Retinal pigment epithelial cell (primary cell): Measurements from ENCODE around the gene RUNDC1.

ENCODE experiments used
- DNase-seq: peaks from one replicate; pipeline ENCODE4 v3.0.0-alpha.2; 2010; ENCODE audit warnings: low read depth
- H3K4me3 ChIP-seq: 2 replicates; pipeline ENCODE4 v1.5.1; 2011; ENCODE audit warnings: mild to moderate bottlenecking, low read length, control low read depth, moderate library complexity
- TF ChIP-seq, protein P1 (sequence below): conservative IDR thresholded peaks from 2 replicates; pipeline ENCODE4 v1.5.1; 2011; ENCODE audit warnings: low read depth, low read length, control low read depth, inconsistent platforms

RUNDC1 gene

DNA sequence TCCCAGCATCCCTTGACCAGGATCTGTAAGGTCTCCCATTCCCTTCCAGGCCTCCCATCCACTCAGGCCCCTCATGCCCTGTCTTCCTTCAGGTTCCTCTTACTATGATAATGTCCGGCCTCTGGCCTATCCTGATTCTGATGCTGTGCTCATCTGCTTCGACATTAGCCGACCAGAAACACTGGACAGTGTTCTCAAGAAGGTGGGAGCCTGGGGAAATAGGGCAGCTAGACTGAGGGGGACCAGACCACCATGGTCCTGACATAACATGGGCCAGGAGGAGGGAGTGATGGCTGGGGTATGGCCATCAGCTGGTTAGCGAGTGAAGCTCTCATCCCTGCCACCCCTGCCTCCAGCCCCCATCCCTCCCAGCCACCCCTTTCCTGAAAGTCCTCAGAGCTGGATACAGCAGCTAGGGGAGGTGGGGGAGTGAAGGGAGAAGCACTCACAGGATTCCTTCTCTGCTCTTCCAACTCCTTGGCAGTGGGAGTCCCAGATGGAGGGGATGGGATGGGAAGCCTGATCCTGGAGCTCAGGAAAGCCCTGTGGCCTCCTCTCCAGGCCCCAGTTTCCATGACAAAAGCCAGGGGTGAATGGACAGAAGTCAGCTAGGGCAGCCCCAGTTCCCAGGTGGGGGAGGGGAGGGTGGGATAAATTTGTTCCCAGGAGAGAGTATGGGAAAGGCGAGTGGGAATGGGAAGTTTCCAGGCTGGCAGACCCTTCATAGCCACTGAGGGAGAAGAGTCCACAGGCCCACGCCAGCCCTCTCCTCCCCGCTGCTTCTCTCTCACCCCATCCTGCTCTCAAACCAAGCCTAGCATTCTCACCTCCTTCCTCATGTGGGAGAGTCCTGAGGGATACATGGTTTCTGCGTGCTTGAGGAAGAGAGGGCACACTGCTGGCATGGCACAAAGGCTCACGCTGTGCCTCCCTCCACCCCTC lies 47.0 kb downstream of the RUNDC1 start:
- DNase-seq: no peak
- H3K4me3 ChIP-seq: no peak overlapping the region
- TF ChIP-seq, protein P1, sequence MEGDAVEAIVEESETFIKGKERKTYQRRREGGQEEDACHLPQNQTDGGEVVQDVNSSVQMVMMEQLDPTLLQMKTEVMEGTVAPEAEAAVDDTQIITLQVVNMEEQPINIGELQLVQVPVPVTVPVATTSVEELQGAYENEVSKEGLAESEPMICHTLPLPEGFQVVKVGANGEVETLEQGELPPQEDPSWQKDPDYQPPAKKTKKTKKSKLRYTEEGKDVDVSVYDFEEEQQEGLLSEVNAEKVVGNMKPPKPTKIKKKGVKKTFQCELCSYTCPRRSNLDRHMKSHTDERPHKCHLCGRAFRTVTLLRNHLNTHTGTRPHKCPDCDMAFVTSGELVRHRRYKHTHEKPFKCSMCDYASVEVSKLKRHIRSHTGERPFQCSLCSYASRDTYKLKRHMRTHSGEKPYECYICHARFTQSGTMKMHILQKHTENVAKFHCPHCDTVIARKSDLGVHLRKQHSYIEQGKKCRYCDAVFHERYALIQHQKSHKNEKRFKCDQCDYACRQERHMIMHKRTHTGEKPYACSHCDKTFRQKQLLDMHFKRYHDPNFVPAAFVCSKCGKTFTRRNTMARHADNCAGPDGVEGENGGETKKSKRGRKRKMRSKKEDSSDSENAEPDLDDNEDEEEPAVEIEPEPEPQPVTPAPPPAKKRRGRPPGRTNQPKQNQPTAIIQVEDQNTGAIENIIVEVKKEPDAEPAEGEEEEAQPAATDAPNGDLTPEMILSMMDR: no peak

DNA sequence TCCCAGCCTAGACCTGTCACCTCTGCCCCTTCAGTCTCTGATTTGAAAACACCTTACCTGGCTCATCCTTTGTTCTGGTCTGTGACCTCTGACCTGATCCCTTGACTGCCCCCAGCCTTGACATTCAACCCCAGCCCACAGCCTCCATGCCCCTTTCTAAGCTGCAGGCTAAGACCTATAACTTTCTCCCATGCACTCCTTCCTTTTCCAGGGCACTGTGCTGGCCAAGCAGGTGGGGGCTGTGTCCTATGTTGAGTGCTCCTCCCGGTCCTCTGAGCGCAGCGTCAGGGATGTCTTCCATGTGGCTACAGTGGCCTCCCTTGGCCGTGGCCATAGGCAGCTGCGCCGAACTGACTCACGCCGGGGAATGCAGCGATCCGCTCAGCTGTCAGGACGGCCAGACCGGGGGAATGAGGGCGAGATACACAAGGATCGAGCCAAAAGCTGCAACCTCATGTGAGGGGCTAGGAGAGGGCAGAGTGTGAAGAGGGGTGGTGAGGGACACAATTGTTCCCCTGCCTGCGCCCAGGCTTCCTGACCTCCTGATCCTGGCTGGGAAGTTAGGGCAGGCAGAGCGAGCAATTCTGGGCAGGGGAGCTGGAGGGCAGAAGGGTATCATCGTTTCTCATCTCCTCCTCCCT lies 48.0 kb downstream of the RUNDC1 start:
- no peak for DNase-seq
- H3K4me3 ChIP-seq: no peak overlapping the region
- TF ChIP-seq, protein P1: no peak

DNA sequence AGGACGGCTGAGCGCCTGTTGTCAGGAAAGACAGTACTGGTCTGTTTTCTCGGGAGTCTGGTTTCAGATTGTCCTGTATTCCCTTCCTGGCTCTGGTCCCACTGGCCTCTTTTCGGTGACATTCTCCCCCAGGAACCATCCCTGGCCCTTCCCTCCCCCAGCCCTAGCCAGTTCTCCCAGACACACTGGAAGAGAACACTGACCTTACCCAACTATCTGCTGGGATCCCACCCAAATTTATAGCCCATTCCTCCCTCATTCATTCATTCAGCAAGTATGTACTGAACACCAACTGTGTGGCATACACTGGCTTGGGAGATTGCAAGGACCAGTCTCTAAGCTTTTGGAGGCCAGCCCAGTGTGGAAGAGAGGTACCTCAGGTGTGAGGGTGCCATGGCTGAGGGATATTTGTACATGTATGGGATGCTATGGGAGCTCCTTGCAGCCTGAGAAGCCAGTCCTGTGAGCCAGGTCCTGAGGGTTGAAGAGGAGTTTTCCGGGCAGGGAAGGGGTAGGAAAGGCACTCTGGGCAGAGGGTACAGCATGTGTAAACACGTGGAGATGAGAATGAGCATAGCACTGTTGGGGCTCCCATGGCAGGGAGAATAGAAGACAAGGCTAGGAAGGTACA lies 49.9 kb downstream of the RUNDC1 start:
- TF ChIP-seq, protein P1: no peak
- no peak overlapping the region for H3K4me3 ChIP-seq
- DNase-seq: no peak

DNA sequence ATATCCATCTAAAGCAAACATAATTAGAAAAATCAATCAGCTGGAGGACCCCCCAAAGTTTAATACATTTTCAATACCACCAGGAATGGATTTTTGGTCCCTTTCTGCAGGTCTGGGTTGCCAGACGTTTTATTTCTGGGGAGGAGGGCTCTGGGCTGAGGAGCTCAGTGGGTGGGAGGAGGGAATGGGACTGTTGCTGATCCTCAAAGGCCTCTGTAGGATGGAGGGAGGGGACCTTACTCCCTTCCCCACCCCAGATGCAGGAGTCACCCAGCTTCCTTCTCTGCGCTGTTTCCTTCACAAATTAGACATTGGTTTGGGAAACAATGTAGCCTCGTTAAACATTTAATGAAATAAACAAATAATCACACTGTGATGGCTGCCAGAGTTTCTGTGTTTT lies 51.3 kb downstream of the RUNDC1 start:
- DNase-seq: no peak
- H3K4me3 ChIP-seq: no peak overlapping the region
- TF ChIP-seq, protein P1: no peak

DNA sequence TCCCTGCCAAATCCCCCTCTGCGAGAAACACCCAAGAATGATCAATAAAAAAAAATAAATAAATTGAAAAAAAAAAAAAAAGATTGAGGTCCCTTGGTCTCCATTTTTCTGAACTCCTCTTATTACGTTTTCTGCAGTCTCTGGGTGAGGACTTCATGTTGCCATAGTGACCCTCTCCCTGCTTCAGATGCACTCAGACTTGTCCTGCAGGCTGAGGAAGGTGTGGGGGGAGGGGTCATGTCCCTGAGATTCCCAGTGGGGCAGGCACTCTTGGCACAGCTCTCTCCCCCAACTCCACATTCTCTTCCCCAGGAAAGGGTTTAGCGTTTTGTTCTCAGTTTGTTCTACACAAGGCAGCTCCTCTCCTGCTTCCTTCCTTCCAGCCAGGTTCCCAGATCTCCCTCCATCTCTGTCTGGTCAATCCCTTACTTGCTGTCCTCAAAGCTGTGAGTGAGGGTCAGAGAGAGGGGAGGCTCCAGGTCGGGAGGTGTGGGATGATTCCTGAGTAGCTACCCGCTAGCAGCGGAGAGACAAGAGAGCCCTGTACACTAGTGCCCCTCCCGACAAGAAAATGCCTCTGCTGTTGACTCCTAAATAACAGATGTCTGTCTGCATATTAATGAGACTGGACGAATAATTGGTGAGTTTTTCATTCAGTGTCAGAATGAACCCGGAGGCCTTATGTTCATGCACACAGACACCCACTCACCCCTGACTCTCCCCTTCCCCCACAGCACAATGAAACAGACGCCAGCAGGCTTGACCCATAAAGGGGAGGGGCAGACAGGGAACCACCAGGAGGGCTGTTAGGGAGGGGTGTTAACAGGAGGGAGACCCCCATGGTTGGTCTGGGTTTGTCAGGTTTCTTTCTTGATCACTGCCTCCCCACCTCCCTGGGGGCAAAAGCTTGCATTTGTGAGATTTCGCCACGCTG lies 53.9 kb downstream of the RUNDC1 start:
- TF ChIP-seq, protein P1: no peak
- H3K4me3 ChIP-seq: no peak overlapping the region

DNA sequence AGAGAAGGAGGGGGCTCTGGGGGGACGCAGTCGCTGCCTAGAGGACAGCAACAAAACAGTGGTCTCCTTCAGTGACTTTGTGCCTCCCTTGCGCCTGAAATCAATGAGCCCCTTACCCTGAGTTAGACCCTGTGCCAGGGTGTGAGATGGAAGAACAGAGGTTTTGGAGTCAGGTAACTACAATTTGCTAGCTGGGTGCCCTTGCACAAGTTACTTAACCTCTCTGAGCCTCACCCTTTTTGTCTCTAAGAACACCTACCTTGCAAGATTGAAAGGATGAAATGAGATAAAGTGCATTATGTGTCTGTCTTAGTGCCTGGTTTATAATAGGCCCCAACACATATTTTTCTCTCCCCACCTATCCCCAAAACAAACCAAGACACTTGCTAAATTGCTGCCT lies 54.5 kb downstream of the RUNDC1 start:
- TF ChIP-seq, protein P1: no peak
- no peak overlapping the region for H3K4me3 ChIP-seq
- DNase-seq: no peak

More for the DNA sequence above, 53.9 kb downstream of the RUNDC1 start:
- no peak for DNase-seq
